GM19351 (cell line): Measurements from ENCODE around the gene CSF1R.
"Not testable (repeated sequence)": the region's sequence is repeated elsewhere in the genome, so short reads cannot be mapped to it uniquely, and the experiment has no call there.

ENCODE experiments used
- ATAC-seq: cut with Tn5 transposase; IDR thresholded peaks from one replicate; pipeline ENCODE4 v1.9.1; 2021; ENCODE audit warnings: mild to moderate bottlenecking, moderate library complexity; ENCODE audit not compliant: unreplicated experiment

The CSF1R gene

DNA sequence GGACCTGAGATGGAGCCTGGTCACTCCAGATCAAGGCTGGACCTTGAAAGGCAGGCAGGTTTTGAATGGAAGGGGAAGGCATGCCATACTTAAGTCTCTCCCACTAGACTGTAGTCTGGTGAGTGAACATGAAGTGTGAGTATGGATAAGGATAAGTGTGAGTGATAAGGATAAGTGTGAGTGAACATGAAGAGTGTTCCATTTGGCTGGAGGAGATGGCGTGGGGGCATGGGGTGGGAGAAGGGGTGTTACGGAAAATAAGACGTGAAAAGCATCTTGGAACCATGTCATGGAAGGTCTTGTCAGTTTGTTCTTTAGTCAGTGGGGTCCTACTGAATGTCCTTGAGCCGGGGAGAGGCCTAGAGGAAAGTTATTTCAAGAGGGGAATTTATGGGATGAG lies 53.0 kb downstream of the CSF1R start:
- no peak for ATAC-seq

DNA sequence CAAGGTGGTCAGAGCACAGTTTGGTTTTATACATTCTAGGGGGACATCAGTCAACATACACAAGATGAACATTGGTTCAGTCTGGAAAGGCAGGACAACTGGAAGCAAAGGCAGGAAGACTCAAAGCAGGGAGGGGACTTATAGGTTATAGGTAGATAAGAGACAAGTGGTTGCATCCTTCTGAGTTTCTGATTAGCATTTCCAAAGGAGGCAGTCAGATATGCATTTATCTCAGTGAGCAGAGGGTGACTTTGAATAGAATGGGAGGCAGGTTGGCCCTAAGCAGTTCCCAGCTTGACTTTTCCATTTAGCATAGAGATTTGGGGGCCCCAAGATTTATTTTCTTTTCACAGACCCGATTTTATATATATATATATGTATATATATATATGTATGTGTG lies 58.3 kb downstream of the CSF1R start:
- not testable (repeated sequence) for ATAC-seq

DNA sequence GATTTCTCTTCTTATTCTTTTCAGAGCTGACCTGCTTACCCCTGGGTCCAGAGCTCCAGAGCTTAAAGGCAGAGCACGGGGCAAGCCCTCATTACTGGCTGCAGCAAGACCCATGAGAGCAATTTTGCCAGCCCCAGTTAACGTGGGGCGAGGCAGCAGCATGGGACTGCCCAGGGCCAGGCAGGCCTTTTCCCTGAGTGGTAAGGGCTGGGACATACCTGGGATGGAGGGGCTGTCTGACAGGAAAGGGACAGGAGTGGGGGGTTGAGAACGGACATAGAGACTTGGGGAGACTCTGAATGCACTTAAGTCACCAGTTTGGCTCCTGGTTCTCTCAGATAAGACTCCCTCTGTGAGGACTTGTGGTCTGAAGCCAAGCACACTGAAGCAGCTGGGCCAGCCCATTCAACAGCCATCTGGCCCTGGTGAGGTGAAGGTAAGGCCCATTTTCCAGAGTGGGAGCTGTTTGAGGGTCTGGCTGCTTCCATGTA lies 59.6 kb downstream of the CSF1R start:
- no peak for ATAC-seq

DNA sequence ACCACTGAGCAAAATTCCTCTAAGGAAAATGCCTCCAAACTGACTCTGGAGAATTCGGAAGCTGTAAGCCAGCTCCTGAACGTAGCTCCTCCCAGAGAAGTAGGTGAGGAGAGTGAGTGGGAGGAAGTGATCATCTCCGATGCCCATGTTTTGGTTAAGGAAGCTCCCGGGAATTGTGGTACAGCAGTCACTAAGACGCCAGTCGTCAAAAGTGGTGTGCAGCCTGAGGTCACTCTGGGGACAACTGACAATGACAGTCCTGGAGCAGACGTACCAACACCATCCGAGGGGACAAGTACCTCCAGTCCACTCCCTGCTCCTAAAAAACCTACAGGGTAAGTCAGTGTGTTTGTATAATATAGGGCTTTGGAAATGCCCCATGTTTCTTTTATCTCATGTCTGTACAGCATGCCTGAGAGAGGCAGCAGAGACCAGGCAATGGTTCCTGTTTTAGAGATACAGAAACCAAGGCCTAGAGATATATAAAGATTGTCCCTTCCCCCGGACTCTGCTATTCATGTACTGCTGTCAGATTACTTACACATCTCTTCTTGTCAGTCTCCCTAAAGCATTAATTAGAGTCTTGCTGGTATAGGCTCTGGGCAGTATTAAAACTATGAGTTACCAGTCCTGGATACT lies 61.9 kb downstream of the CSF1R start:
- no peak for ATAC-seq

DNA sequence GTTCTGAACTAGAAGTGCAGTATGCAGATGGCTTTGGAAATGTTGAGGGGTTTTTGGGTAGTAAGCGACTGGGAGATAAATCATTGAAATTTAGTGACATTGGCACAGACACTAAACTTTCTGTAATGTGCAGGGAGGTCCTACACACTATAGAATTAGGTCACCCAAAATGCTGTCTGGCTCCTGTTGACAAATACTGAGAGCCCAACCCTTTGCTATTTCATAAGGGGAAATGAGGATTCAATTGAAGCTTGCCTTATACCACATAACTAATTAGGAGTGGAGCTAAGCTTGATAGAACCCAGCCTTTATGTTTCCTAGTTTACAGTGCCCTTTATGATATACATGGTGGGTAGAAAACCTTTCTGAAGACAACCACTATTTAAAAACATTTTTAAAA lies 63.2 kb downstream of the CSF1R start:
- no peak for ATAC-seq

DNA sequence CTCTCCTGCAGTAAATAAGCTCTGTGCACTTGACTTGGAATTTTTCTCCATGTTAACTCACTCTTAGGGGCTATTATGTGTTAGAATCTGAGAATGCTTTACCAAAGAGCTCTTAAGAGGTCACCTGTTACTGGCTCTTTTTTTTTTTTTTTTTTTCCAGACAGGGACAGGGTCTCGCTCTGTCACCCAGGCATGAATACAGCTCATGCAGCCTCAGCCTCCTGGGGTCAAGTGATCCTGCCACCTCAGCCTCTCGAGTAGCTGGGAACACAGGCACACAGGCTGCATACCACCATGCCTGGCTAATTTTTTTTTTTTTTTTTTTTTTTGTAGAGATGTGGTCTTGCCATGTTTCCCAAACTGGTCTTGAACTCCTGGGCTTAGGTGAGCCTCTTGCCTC lies 63.7 kb downstream of the CSF1R start:
- ATAC-seq, result no peak

DNA sequence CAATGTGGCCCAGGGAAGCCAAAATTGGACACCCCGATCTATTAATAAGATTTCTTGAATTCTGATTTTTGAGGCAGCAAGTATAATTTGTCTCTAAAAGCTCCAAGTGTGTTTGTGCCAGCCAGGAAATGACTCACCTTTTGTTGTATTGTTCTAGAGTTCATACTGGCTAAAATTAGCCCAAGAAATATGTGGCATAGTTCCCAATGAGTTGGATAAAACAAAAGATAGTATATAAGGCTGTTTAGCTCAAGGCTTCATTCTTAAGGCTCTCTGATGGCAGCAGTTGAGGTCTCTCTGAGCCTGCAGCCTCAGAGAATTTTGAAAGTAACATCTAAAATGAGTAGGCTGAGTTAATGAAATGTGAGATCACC lies 64.2 kb downstream of the CSF1R start:
- no peak for ATAC-seq

DNA sequence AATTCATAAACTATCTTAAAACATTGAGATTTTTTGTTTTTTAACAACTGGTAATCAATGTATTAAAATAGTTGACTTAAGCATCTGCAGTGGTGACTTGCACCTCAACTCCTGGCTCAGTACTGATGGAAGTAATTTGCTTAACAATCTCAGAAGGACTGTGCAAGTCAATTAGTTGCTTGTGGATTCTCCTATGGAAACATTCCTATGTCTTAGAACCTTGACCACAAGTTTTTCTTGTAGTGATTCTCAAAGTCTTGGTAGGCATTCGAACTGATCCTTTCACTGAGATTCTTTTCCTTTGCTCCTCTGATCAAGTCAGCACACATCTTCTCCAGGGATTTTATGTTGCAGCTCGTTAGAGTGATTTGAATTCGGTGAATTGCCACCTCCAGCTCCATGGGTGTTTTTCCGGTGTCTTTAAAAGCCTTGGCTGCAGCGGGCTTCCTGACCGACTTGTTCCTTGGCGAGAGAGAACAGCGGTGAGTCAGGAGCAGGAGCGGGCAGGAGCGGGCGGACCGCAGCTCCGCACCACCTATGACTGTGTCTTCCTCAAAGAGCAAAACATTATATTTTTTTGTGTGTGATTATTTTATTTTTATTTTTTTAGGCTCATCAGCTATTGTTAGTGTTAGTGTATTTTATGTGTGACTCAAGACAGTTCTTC lies 64.7 kb downstream of the CSF1R start:
- no peak for ATAC-seq

DNA sequence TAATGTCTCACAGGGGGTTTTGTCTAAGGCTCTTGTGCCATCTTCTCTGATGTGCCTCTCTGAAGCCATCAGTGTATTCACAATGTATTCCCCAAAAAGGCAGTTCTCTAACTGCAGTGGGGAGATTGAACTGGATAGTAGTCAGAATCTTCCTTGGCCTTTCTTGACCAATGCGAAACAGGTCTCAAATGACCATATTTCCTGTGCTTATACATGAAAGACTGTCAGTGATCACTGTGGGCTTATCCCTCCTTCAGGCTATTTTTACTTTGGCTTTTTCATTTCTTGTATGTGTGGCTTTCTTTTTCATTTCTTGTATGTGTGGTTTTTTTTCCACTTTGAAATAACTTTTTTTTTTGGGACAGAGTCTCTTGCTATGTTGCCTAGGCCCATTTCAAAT lies 66.1 kb downstream of the CSF1R start:
- no peak for ATAC-seq

DNA sequence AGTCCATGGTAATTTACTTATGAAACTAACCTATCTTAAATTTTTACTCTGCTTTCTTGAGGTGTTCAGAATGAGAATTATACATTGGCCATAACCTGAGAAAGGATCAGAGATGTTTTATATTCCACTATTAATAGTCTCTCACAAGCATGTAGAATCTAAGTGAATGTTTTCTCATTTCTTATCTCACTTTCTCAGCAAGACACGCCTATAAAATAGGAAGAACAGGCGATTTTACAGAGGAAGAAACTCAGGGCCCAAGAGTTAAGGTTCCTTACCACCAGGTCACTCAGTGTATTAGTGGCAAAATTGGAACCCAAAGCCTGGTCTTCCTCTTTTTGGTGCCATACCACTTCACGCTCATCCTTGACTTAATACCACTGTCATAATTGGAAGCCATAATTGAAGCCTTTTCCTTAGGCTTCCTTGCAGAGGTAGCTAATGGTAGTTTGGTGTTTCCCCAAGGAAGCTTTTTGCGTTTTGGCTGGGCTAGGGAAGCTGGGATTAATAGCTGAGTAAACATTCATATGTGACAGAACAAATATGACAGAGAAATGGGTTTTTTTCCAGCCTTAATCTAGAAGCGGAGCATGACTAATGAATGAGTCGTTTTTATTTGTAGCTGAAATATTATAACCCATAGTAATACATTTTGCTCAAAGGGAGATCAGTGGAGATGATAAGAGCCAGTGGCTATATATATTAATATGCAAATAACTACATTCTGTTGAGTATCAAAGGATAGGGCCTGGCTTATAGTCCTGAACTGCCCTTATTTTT lies 68.9 kb downstream of the CSF1R start:
- ATAC-seq, result no peak

DNA sequence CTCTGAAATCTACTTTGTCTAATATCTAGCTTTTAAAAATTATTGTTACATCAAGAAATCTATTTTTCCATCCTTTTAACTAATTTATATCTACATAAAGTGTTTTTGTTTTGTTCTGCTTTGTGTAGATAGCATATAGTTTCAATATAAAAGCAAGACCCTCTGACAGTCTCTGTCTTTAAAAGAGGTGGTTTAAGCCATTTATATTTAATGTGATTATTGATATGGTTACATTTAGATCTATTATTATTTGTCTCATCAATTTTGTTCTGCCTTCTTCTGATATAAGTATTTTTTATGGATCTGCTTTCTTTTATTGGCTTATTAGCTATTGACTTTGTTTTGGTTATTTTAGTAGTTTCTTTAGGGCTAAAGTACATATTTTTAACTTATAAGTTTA lies 69.8 kb downstream of the CSF1R start:
- ATAC-seq, result no peak

DNA sequence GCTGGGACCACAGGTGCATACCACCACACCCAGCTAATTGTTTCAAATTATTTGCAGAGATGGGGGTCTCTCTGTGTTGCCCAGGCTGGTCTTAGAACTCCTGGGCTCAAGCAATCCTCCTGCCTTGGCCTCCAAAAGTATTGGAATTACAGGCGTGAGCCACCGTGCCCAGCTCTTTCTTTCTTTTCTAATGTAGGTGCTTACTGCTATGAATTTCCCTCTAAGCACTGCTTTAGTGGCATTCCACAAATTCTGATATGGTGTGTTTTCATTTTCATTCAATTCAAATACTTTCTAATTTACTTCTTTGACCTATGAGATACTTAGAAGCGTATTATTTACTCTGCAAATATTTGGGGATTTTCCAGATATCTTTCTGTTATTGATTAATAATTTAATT lies 70.9 kb downstream of the CSF1R start:
- no peak for ATAC-seq

DNA sequence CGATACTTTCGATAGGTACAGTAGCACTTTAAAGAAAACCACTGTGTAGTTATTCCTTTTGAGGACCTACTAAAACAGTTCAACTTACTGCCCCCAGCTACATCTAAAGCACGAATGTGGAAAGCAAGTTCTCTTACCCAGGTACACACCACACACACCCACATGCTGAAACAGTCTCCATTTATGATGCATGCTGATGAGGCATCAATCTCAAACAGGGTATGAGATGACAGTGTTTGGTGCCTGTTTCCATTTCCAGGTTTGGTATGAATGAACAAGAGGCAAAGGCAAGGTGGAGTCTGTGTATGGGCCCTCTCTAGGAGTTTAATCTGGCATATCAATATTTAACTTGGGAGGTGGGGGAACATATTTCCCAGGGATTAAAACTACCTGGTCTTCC lies 71.9 kb downstream of the CSF1R start:
- ATAC-seq, result no peak

DNA sequence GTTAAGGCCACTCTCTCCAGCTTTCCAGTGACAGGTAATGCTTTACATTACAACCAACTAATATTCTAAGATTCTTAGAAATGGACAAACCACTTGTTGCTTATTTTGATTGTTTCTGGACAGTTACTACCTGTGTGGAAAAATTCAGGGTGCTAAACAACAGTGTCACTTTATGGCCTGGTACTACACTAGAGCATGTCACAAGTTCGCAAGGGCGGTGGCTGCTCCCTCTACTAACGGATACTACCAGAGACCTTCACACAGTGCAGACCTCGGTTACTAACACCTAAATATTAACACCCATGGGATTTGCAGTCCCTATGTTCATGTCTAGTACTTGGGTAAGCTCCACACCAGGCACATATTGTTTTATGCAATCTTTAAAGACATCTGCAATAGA lies 72.4 kb downstream of the CSF1R start:
- ATAC-seq, result no peak

DNA sequence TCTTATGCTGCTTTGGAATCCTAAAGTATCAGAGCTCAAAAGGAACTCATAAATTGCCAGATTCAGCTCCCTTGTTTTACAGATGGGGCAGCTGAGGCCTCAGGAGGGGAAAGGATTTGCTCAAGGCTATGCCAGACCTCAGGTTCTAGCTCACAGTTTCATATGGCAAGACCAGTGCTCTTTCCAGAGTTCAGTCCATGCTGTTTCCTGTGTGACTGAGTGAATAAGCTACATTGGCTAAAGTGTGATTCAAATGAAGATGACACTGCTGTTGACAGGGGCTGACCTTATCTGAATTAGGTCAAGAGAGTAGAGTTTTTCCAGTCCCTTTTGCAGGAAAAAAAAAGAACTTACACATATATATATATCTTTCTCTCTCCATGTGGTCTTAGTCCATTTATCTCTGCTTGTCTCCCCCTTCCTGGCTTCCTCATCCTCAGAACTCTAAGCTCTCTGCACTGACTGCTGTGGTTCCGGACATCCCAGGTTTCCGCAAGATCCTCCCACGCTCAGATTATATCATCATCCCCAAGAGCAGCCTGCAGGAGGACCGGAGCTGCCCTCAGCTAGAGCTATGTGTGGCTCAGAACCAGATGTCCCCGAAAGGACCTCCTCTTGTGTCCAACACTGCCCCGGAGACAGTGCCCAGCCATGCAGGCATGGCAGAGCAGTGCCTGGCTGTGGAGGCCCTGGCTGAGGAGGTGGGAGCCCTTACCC lies 76.5 kb downstream of the CSF1R start:
- no peak for ATAC-seq

DNA sequence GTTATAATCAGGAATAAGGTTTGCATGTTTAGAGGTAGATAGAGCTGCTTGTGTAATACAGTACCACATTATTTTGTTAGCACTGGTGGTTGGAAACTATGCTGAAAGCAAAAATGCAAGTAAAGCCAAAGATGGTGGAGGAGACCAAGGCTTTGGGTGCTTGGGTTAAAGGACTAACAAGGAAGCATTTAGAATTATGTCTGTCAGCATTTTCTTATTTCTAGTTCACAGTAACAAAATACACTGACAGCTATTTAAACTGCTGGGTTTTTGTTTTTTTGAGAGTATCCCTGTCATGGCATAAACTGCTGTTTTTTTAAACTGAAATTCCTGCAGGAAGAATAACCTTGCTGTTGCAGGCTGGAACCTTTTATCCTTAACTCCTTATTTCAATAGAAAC lies 79.3 kb downstream of the CSF1R start:
- ATAC-seq, result no peak

DNA sequence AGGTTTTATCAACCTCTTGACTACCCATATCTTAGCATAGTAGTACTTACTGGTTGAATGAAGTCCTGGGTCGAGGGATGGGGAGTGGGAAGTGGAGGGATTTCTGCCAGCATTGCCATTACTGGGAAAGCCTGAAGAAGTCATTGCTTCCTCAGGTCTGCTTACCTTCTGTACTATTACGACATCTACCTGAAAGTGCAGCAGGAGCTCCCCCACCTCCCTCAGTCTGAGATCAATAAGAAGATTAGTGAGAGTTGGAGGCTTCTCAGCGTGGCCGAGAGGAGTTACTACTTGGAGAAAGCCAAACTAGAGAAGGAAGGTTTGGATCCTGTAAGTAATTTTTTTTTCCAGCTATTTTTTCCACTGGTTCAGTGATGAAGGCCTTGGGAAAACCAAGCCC lies 80.0 kb downstream of the CSF1R start:
- no peak for ATAC-seq
